HepG2 (cell line): ENCODE results near the gene MFAP5. TPM values are rescaled to one million over a fixed set of nuclear protein-coding genes. Genes with fewer than 3 reads are reported as not detected.

Source experiments
- ATAC-seq: fragments of 200-7000 bp; cut with Tn5 transposase; 3 replicates; pipeline ENCODE4 v1.9.1; 2020; ENCODE audit warnings: mild to moderate bottlenecking, moderate library complexity
- BruUV-seq: library from RNA; stranded (reverse); fragments of 400-500 nt; replicated peaks from 2 replicates; lab custom pipeline; 2021; lab: Mats Ljungman, UMichigan
- CTCF ChIA-PET: fragments of 300-600 bp; formaldehyde crosslinking; extraction: SDS; loops from one replicate; lab custom pipeline; 2021; ENCODE audit warnings: low total read pairs, inconsistent platforms, low intra/inter-chr PET ratio; lab: Yijun Ruan, JAX
- POLR2A ChIA-PET: fragments of 350-600 bp; sonication (Branson Sonifier 250); formaldehyde crosslinking; loops from one replicate; lab custom pipeline; 2020; ENCODE audit warnings: antibody characterized with exemption, inconsistent platforms; lab: Yijun Ruan, JAX
- DNase-seq: peaks from one replicate; pipeline ENCODE4 v3.0.0-alpha.2; 2015; ENCODE audit warnings: low spot score
- FAIRE-seq: peaks from 3 replicates; lab custom pipeline; 2011; peaks lifted over from hg19 to GRCh38; lab: Jason Lieb, UNC
- H2AFZ ChIP-seq: one replicate; pipeline ENCODE4 v1.6.1; 2011; ENCODE audit warnings: low read length, inconsistent platforms
- H3K27ac ChIP-seq: fragments of 300-600 bp; 3 replicates; pipeline ENCODE4 v1.8.0; 2011; ENCODE audit warnings: mixed run types, mild to moderate bottlenecking, mixed read lengths, low read length, inconsistent platforms; ENCODE audit not compliant: insufficient read depth; ENCODE audit errors: extremely low read length
- H3K27me3 ChIP-seq, 2 experiments: fragments of 200-600 bp in 1 of 2; 2 replicates in 1 of 2; 3 replicates in 1 of 2; pipeline versions ENCODE4 v1.6.0 to v1.8.0; 2011; ENCODE audit warnings: low read length in 2 of 2, mild to moderate bottlenecking in 2 of 2, moderate library complexity in 2 of 2, inconsistent platforms in 1 of 2; ENCODE audit not compliant: insufficient read depth in 2 of 2, control insufficient read depth in 1 of 2
- H3K36me3 ChIP-seq, 2 experiments: fragments of 200-600 bp in 1 of 2; replicated peaks in 1 of 2; 2 replicates in 1 of 2; 3 replicates in 1 of 2; pipeline versions ENCODE4 v1.5.1 to v1.8.0; 2011; ENCODE audit warnings: low read length in 2 of 2, inconsistent platforms in 1 of 2; ENCODE audit not compliant: insufficient read depth in 2 of 2, control insufficient read depth in 1 of 2
- H3K4me1 ChIP-seq: 2 replicates; pipeline ENCODE4 v1.5.1; 2012; ENCODE audit warnings: low read length, inconsistent platforms; ENCODE audit not compliant: insufficient read depth
- H3K4me2 ChIP-seq: 2 replicates; pipeline ENCODE4 v1.6.0; 2011; ENCODE audit warnings: low read depth, low read length, inconsistent platforms
- H3K4me3 ChIP-seq, 3 experiments: fragments of 200-600 bp in 1 of 3; sonication (generic), shearing (Covaris generic) in 1 of 3; replicated peaks in 1 of 3; 2 replicates each; pipeline ENCODE4 v1.5.1; 2011 to 2016; ENCODE audit warnings: low read length in 3 of 3, inconsistent platforms in 2 of 3, low read depth in 2 of 3, mild to moderate bottlenecking in 2 of 3, control low read depth in 1 of 3, mixed read lengths in 1 of 3; ENCODE audit not compliant: insufficient read depth in 1 of 3
- H3K79me2 ChIP-seq: one replicate; pipeline ENCODE4 v1.6.1; 2011; ENCODE audit warnings: low read length, inconsistent platforms; ENCODE audit not compliant: insufficient read depth
- H3K9ac ChIP-seq: 2 replicates; pipeline ENCODE4 v1.6.0; 2011; ENCODE audit warnings: mild to moderate bottlenecking, low read depth, low read length, inconsistent platforms; ENCODE audit not compliant: insufficient read depth
- H3K9me3 ChIP-seq: 2 replicates; pipeline ENCODE4 v1.5.1; 2012; ENCODE audit warnings: mild to moderate bottlenecking, low read length
- H4K20me1 ChIP-seq: 2 replicates; pipeline ENCODE4 v1.6.0; 2011; ENCODE audit warnings: inconsistent platforms, mild to moderate bottlenecking, low read length, moderate library complexity; ENCODE audit not compliant: insufficient read depth
- ADNP ChIP-seq: sonication (generic); formaldehyde crosslinking; IDR thresholded peaks from 2 replicates; pipeline ENCODE4 v1.4.0; 2020; ENCODE audit warnings: missing genetic modification reagents
- IKZF5 ChIP-seq: IDR thresholded peaks from 2 replicates; pipeline ENCODE4 v1.6.1; 2018; ENCODE audit warnings: missing genetic modification reagents, mild to moderate bottlenecking, missing compliant biosample characterization
- RXRA ChIP-seq: sonication (generic); formaldehyde crosslinking; IDR thresholded peaks from 2 replicates; pipeline ENCODE4 v1.5.1; 2020; ENCODE audit warnings: missing genetic modification reagents
- SSRP1 ChIP-seq: IDR thresholded peaks from 2 replicates; pipeline ENCODE4 v1.6.1; 2016; ENCODE audit warnings: control low read depth
- ZNF138 ChIP-seq: sonication (generic); formaldehyde crosslinking; IDR thresholded peaks from 2 replicates; pipeline ENCODE4 v1.5.0; 2020; ENCODE audit warnings: mild to moderate bottlenecking, low read depth, missing genetic modification reagents
- ZNF18 ChIP-seq: sonication (generic); formaldehyde crosslinking; IDR thresholded peaks from 2 replicates; pipeline ENCODE4 v1.8.0; 2022; ENCODE audit warnings: mild to moderate bottlenecking, missing genetic modification reagents; ENCODE audit not compliant: insufficient replicate concordance
- ZNF24 ChIP-seq: fragments of 450-650 bp; IDR thresholded peaks from 2 replicates; pipeline ENCODE4 v1.6.1; 2017; ENCODE audit warnings: antibody characterized with exemption, mild to moderate bottlenecking
- ZNF720 ChIP-seq: sonication (generic); formaldehyde crosslinking; IDR thresholded peaks from 2 replicates; pipeline ENCODE4 v1.4.0; 2020; ENCODE audit warnings: missing genetic modification reagents
- WGBS: methylation state at CpG from one replicate; pipeline ENCODE4 v1.1.6; 2017; ENCODE audit warnings: low lambda C conversion rate; 5-methylcytosine and 5-hydroxymethylcytosine counted together
- in situ Hi-C: cut with HindIII; loops from 2 replicates; pipeline ENCODE4 v1.10.0; 2017; ENCODE audit warnings: low pct_unique_long_range_greater_than_20kb; ENCODE audit not compliant: extremely low pct_ligation_motif_present
- intact Hi-C: fragments of 100-400 bp; cut with micrococcal nuclease; formaldehyde crosslinking; loops from one replicate; pipeline ENCODE4 v1.10.0; 2022; ENCODE audit not compliant: unreplicated experiment
- polyA plus RNA-seq, 8 experiments: library from polyadenylated mRNA; depleted of rRNA in 3 of 8; stranded (reverse) in 7 of 8; unstranded in 1 of 8; fragments of >200 nt; fragmentation: Illumina TruSeq in 4 of 8; extraction: Trizol in 4 of 8; gene quantifications; 2 replicates each; pipeline versions ENCODE4 v1.2.1 to v1.2.3, GENCODE V29; 2011 to 2016; ENCODE audit warnings: low read depth in 4 of 8, missing spikeins in 1 of 8, mixed read lengths in 1 of 8; ENCODE audit not compliant: insufficient read depth in 1 of 8
- total RNA-seq, 5 experiments: library from RNA; depleted of rRNA; stranded (reverse); fragments of >200 nt; fragmentation: Illumina TruSeq; extraction: Trizol; gene quantifications; 2 replicates each; pipeline ENCODE4 v1.2.3, GENCODE V29; 2016; ENCODE audit warnings: low read depth in 1 of 5

MFAP5 gene
- total and polyA plus RNA-seq, 2 of the 13 experiments (the other 11 are each of a cell fraction or from before 2014, with no cell fraction given), result 0.07 TPM; not detected in 1

GRCh38 chr12:8667270-8667669, 4.6 kb upstream of the MFAP5 start:
- BruUV-seq, result no TSS peak
- Histone ChIP-seq H3K36me3 (no peaks in the 10 kb centered on the region), H3K4me3 (no peak overlapping the region), H4K20me1 (no peaks in the 10 kb centered on the region), H3K4me2 (no peak overlapping the region), H3K27me3 (peaks cover 0 to 7% of the 10 kb centered on the region in 2 experiments; a peak in 3 of 5 replicates), H3K9me3 (no peaks in the 10 kb centered on the region), H3K27ac (no peak overlapping the region), H2AFZ (no peak overlapping the region), H3K79me2 (no peaks in the 10 kb centered on the region), H3K9ac (no peak overlapping the region), H3K4me1 (no peaks in the 10 kb centered on the region)
- 30% methylated on average over 2 of the region's 2 CpGs for WGBS
- no peak for ATAC-seq
- FAIRE-seq, result no peak
- ChIA-PET POLR2A (no interaction called here), CTCF (no interaction called here)
- TF ChIP-seq IKZF5 (CRISPR knock-in tag), result no peak
- TF ChIP-seq ADNP (CRISPR knock-in tag), result no peak
- no peak for TF ChIP-seq SSRP1 (CRISPR knock-in tag)
- TF ChIP-seq ZNF720 (CRISPR knock-in tag), result no peak
- TF ChIP-seq RXRA (CRISPR knock-in tag), result no peak
- no peak for TF ChIP-seq ZNF24
- no peak for TF ChIP-seq ZNF138
- no peak for TF ChIP-seq ZNF18 (CRISPR knock-in tag)
- DNase-seq, result no peak
- intact Hi-C loops, result no loop called here
- in situ Hi-C loops, result no loop called here
